ENCODE results near the gene KDM8. TPM values are rescaled to one million over a fixed set of nuclear protein-coding genes. Genes with fewer than 3 reads are reported as not detected.

KDM8 gene
- total and polyA plus RNA-seq, 9 of the 15 experiments (the other 6 are each of a cell fraction or from before 2014, with no cell fraction given): 0.61 to 9.1 (median 5.4) TPM

DNA sequence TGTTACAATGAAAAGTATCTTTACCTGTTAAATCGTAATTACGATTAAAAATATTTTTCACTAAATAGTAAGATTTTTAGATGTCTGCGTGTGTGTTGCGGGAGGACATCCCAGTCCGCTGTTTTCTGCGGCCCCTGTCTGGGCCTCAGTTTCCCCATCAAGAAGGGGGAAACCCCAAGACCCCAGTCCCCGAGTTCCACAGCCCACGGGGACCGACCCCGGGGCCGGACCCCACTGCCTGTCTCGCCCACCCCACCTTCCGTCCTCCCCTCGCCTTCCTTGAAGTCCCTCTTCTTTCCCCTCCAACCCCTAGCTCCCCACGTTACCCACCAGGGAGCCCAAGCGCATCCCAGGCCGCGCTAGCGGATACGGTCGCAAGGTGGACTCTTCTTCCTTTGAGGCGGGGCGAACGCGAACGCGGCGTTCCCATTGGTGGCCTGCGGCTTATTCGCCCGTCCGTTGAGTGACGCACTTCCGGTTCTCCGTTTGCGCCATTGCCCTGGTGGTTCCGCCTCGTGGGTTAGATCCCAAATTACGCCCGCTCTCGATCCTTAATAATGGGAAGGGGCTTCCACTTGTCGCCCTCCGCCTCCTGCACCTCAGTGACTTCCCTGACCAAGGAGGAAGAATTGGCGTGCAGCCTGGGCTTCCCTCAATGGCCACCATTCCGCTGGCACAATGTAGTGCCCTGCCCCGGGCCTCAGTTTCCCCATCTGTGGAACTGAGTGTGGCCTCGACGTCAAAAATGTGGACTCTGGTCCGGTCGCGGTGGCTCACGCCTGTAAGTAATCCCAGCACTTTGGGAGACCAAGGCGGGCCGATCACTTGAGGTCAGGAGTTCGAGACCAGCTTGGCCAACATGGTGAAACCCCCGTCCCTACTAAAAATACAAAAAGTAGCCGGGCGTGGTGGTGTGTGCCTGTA lies 65.3 kb downstream of the KDM8 start, which contains the start of gene NSMCE1:
Gene NSMCE1, minus strand, starts transcription at position 397 of the 924 bp plus-strand sequence. CDS start 11,202 bp downstream, outside the sequence.
- Histone ChIP-seq H4K20me1 (replicated peaks; ENCODE audit: control insufficient read depth, insufficient read depth, low read length) (no peaks in the 10 kb centered on the region), H3K4me3 (peak within 1 kb of the TSS; percentile 72), H3K27ac (ENCODE audit: extremely low read depth, low read depth, low read length) (peak within 1 kb of the TSS; percentile 95), H3K79me2 (ENCODE audit: control insufficient read depth, insufficient read depth, low read length) (peaks cover 27% of the 10 kb centered on the region), H3K4me2 (ENCODE audit: insufficient read depth, low read length) (peak within 1 kb of the TSS; percentile 97), H3K9me3 (replicated peaks; ENCODE audit: control insufficient read depth, insufficient read depth, low read depth, low read length) (no peaks in the 10 kb centered on the region), H2AFZ (ENCODE audit: low read depth, low read length) (peak within 1 kb of the TSS; percentile 98), H3K36me3 (ENCODE audit: control insufficient read depth, insufficient read depth, low read length) (no peaks in the 10 kb centered on the region; the same call in 2 of the 3 replicates), H3K9me1 (ENCODE audit: control insufficient read depth, insufficient read depth, low read length) (no peaks in the 10 kb centered on the region), H3K4me1 (replicated peaks in 1 of 2; ENCODE audit: control insufficient read depth in 2 of 2, insufficient read depth in 2 of 2, low read length in 2 of 2) (peaks cover 4 to 7% of the 10 kb centered on the region in 2 experiments; a peak in 3 of 5 replicates), H3K27me3 (ENCODE audit: control insufficient read depth in 2 of 2, insufficient read depth in 2 of 2, low read length in 2 of 2) (no peaks in the 10 kb centered on the region), H3K9ac (ENCODE audit: insufficient read depth in 1 of 2, low read depth in 2 of 2, low read length in 2 of 2) (peak within 1 kb of the TSS; percentile 94 to 97)
- CTCF ChIA-PET (ENCODE audit: low intra/inter-chr PET ratio): interaction anchor here (0.6 kb wide), 1 partner anchor 19 kb away, joined by 3 read pairs; no protein-coding TSS in a partner anchor
- FAIRE-seq: peak; percentile 97
- TSS peak; percentile 96 for BruUV-seq (replicated peaks)
- POLR2A ChIA-PET: interaction anchor here (0.9 to 1.5 kb wide), 6 partner anchors 11 to 69 kb away, joined by 3 to 4 read pairs (median 3); no protein-coding TSS in a partner anchor
- peak; percentile 100 for ATAC-seq
- intact Hi-C loops (cut with micrococcal nuclease): loop anchor here (2.0 kb wide), 1 partner anchor 34 kb away; no protein-coding TSS in a partner anchor
- peak; percentile 98 to 99 (median 99) for DNase-seq (ENCODE audit: extremely low read depth in 1 of 4, low spot score in 3 of 4)
- 1% methylated on average over 51 of the region's 58 CpGs for WGBS (ENCODE audit: insufficient coverage, low coverage, missing lambda C conversion rate)
- in situ Hi-C loops (cut with MboI): no loop called here
- TF ChIP-seq ARID2 (IDR thresholded peaks at IDR 0.05): no peak
- no peak for TF ChIP-seq FOXK1 (CRISPR knock-in tag; IDR thresholded peaks at IDR 0.05; ENCODE audit: borderline replicate concordance)
- TF ChIP-seq ELF1 (tag; IDR thresholded peaks at IDR 0.05): peak; percentile 69
- no peak for TF ChIP-seq ZFP36 (IDR thresholded peaks at IDR 0.05; ENCODE audit: low read depth, low read length, partially characterized antibody)
- no peak for TF ChIP-seq TCF7L2 (IDR thresholded peaks at IDR 0.05; ENCODE audit: low read depth, low read length)
- TF ChIP-seq ZNF717 (CRISPR knock-in tag; IDR thresholded peaks at IDR 0.05): no peak
- TF ChIP-seq RBM25 (IDR thresholded peaks at IDR 0.05; ENCODE audit: low read depth, low read length, severe bottlenecking): peak; percentile 76
- TF ChIP-seq, protein P1, sequence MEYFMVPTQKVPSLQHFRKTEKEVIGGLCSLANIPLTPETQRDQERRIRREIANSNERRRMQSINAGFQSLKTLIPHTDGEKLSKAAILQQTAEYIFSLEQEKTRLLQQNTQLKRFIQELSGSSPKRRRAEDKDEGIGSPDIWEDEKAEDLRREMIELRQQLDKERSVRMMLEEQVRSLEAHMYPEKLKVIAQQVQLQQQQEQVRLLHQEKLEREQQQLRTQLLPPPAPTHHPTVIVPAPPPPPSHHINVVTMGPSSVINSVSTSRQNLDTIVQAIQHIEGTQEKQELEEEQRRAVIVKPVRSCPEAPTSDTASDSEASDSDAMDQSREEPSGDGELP (CRISPR knock-in tag; IDR thresholded peaks at IDR 0.05; ENCODE audit: borderline replicate concordance): peak; percentile 70
- TF ChIP-seq TRIM28 (IDR thresholded peaks at IDR 0.05): no peak
- TF ChIP-seq ZNF263 (CRISPR knock-in tag; IDR thresholded peaks at IDR 0.05; ENCODE audit: borderline replicate concordance): no peak
- TF ChIP-seq, protein P2, sequence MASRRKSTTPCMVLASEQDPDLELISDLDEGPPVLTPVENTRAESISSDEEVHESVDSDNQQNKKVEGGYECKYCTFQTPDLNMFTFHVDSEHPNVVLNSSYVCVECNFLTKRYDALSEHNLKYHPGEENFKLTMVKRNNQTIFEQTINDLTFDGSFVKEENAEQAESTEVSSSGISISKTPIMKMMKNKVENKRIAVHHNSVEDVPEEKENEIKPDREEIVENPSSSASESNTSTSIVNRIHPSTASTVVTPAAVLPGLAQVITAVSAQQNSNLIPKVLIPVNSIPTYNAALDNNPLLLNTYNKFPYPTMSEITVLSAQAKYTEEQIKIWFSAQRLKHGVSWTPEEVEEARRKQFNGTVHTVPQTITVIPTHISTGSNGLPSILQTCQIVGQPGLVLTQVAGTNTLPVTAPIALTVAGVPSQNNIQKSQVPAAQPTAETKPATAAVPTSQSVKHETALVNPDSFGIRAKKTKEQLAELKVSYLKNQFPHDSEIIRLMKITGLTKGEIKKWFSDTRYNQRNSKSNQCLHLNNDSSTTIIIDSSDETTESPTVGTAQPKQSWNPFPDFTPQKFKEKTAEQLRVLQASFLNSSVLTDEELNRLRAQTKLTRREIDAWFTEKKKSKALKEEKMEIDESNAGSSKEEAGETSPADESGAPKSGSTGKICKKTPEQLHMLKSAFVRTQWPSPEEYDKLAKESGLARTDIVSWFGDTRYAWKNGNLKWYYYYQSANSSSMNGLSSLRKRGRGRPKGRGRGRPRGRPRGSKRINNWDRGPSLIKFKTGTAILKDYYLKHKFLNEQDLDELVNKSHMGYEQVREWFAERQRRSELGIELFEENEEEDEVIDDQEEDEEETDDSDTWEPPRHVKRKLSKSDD (conservative IDR thresholded peaks at IDR 0.05; ENCODE audit: low read length): no peak
- no peak for TF ChIP-seq FUS (optimal IDR thresholded peaks at IDR 0.05; ENCODE audit: low read depth, low read length)
- TF ChIP-seq, protein P3, sequence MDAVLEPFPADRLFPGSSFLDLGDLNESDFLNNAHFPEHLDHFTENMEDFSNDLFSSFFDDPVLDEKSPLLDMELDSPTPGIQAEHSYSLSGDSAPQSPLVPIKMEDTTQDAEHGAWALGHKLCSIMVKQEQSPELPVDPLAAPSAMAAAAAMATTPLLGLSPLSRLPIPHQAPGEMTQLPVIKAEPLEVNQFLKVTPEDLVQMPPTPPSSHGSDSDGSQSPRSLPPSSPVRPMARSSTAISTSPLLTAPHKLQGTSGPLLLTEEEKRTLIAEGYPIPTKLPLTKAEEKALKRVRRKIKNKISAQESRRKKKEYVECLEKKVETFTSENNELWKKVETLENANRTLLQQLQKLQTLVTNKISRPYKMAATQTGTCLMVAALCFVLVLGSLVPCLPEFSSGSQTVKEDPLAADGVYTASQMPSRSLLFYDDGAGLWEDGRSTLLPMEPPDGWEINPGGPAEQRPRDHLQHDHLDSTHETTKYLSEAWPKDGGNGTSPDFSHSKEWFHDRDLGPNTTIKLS (IDR thresholded peaks at IDR 0.05; ENCODE audit: borderline replicate concordance, low read depth): 0 out of 2 replicates have a peak, but pooled peaks have one; percentile 36
- TF ChIP-seq U2AF1 (optimal IDR thresholded peaks at IDR 0.05; ENCODE audit: low read depth, low read length): no peak
- TF ChIP-seq NCOA2 (IDR thresholded peaks at IDR 0.05; ENCODE audit: partially characterized antibody in 2 of 2): no peak

Data from K562 (cell line).